Activated T-cell treated with anti-CD3 and anti-CD28 coated beads for 48 hours (primary cell): ENCODE results near the gene PDE4D.

Experiments used
- DNase-seq: peaks from one replicate; pipeline ENCODE4 v3.0.0-alpha.2; 2020; ENCODE audit warnings: low read depth

The PDE4D gene

DNA sequence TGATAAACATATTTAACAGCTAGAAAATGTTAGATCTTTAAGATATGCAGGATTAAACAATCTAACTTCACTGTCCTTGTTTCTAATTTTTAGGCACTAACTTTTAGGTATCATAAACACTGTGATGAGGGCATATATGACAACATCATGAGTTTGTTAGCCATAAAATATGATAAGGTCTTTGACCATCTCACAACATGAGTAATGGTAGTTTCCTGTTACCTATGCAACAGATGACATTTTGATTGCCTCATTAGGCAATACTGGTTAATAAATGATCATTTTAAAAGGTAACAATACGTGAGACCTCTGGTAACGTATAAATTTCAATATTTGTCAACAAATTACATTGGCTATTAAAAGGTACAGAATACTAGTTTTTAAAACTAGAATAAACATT lies 613.5 kb downstream of the PDE4D start:
- no peak for DNase-seq

DNA sequence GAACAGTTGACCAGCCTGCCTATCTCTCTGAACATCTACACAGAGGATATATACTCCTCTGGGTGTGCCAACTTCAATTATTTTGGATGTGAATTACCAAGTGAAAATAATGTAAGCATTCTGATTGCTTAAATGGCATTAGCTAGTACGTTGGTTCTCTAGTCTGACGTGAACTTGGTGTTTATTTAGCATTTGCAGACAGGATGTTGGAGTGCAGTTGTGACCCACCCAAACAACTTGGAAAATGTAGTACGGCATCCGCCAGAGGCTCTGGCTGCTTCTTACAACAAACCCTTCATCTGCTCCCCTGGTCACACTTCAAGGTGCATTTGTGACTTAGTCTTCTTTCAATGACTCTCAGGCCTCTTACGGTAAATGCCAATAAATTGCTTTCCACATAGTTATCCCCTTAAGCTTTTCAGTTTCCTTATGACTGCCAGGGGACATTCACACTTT lies 616.6 kb downstream of the PDE4D start:
- no peak for DNase-seq

DNA sequence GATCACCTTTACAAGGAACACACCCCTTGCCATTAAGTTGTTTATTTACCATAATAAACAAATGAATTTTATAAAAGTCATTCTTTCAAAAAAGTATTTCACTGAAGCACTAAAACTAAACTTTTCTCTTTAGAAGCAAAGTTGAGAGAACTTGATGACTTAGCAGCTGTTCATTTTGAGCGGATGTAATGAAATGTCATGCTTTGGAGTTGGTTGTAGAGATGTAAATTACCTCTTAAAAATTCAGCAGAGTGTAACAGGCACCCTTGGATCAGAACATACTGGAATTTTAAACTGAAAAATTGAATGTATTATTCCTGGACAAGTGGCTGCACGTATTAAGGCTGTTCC lies 617.2 kb downstream of the PDE4D start:
- no peak for DNase-seq

DNA sequence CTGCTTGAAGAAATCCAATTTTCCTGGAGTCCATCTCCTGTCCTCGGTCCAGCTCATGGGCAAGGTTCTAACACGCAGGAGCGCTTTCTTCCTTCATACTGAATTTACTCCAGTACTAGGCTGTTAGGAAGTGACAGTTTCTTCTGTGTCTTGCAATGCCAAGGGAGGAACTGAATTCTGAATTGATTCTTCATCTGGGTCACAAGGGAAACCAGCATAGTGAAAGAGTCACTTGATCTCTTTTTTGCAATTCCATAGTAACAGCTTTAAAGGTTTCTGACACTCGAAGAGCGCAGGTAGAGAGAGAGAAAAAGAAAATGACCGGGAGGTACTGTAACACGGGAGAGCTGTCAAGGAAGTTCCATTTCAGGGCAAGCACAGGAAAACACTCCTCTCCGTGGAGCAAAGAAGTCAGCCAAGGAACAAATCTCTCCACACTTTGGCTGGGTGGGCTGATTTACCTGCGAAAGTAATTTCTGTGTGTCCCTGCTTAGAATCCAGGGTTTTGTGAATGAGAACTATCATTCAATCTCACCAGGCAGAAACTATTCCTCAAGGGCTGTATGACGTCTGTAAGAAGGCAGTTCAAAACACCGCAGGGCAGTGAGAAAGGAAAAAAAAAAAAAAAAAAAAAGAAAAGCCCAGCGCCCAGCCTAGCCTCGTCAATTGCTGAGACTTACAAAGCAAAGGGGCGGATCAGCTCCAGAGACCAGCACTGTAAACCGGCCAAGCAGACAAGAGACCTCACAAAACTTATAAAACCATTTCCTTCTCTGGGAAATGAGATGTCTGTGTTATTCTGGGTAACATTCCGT lies 617.8 kb downstream of the PDE4D start:
- no peak for DNase-seq

DNA sequence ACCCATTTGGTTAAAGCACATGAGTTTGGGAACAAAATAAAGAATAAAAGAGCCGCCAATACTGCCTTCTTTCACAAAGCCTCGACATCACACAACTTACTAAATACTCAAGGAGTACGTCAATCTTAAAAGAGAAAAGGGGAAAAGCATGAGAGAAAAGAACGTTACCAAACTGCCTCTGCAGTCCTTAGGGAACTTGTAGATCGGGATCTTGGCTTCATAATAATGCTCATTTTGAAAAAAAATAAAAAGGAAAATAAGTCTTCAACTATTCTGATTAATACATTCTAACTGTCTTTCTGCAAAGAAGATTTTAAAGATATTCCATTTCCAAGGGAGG lies 618.4 kb downstream of the PDE4D start:
- DNase-seq, result no peak

DNA sequence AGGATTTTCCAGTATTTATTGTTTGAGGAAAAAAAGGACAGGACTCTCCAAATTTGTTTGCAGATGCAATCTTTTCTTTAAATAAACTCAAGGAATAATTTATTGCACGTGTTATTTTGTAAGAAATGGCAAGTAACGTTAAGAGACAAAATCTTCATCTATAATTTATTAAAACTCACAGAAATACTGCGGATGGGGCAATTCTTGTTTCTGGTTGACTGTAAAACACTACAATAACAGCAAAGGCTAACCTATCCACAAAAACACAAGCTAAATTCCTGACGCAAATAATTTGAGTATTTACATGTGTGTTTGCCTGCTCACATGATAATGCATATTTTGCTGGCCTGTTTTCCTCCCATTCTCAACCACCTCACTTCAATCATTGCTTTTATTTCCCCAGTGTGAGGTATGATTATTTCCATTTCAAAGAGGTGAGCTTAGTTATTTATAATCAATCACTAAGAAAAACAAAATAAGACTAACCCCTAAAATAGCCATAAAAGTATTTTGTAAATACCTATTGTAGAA lies 619.4 kb downstream of the PDE4D start:
- no peak for DNase-seq

DNA sequence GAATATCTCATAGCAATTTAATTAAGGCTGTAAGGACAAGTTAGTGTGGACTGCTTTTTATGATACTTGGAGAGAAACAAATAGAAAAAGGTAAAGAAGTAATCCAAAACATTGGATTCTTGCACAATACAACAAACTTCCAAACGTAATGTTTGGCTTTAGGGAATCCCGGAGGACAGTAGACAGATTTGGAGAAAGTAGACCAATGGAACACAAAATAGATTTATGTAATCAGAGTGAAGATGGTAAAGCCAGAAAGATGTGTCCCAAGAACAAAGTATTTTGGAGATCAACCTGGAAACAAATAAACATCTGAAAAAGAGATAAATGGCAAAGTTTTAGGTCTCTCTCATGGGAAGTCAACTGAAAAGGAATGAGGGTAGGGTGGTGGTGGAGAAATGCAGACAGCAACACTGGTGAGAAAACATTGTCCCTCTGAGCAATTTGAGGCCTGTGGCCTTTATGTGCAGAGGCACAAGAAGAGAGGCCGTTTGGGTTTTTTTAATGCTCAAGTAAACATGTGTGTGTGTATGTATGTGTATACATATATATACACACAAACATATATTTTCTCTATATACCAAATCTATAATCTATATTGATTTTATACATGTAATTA lies 620.6 kb downstream of the PDE4D start:
- no peak for DNase-seq

DNA sequence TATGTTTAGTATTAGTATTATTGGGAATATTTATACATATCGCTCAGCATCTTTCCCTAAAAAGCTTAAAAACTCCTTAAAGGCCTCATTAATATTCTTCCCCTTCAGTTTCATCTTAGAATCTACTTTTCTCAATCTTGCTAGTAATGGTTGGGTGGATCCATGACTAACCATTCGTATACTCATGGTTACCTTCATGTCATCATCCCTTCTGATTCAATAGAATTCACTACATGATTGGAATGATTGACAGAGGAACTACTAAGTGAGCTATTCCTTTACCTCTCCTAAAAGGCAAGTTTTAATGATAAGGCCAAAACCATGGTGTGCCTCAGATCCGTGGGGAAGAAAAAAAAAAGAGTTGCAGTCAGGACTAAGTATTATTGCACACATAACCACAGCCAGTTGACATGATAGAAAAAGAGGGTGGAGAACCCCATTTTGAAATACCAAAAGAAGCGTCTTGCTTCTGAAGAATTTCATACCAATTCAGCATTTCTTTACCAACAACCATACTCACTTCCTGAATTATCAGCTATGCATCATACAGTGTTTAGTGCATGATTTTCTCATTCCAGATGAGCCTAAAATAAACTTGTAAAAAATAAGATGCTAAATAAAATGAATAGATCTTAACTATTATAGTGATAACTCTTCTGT lies 624.6 kb downstream of the PDE4D start:
- no peak for DNase-seq

DNA sequence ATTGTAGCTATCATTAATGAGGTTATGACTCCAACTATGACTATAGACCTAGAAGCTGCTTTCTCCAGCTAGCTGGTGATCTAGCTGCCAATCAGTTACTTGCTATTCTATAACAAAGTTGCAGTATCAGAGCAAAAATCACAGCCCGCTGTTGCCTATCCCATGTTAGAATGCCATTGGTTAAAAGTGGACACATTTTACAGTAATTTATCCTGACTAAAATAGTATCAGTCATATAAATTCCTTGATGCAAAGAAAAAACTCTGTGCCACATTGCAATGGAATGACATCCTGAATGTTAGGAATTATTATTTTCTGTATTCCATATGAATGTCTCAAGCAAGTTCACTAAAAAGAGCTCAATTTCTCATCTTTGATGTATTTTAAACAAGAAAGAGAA lies 626.5 kb downstream of the PDE4D start:
- DNase-seq, result no peak

DNA sequence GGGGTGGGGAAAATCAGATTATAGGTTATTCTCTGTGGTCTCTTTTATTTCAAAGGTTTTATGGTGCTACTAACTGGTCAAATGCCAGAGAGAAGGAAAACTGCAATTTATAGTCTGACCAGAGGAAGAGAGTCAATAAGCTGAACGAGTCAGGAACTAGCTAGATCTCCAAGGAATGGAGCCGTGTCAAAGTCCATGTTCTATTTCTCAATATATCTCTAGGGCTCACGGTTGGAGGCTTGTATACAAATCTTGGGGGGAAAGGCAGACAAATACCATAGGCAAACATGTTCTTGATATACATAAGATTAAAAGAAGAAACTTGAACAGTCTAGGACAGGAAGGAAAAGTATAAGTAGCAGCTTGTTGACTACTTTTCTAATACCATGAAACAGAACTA lies 627.1 kb downstream of the PDE4D start:
- no peak for DNase-seq

DNA sequence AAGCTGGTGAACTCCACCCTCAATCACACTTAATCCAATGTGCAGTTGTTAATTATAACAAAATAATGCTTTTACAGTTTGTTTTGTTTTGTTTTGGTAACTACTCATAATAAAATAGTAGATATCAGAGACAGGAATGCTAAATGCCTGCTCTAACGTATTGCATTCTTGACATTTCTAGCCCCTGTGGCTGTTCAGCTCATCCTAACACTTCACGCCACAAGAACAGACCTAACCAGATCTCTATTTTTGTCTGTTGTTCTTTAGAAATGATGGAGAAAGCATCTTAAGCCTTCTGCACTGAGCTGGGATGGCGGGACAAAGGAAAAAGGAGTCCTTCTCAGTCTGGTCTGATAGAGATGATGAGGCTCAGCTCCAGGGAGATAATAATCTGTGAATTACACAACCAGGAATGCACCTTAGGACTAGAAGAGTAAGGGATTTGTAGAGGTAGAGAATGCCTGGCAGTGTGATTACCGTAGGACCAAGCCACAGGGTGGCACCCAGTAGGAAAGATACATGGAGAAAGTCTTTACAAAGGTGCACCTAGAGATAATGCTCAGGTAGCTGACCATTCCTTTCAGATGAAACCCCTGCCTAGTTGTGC lies 628.8 kb downstream of the PDE4D start:
- DNase-seq, result no peak

DNA sequence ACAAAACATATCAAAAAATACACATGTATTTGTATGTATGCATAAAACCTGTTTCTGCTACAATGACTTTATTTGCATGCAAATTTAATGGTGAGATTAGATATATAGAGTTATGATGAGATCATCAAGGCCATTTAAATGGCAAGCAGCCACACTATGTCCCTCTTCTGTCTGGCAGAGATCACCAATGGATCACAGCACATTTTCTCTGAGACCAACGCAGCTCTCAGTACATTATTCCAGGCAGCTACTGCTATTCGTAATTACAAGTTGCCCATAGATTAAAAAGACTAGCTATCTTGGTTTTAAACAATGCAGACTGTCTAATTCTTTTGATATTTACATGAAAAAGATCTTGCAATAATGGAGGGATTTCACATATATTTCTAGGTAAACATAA lies 629.5 kb downstream of the PDE4D start:
- DNase-seq, result no peak

DNA sequence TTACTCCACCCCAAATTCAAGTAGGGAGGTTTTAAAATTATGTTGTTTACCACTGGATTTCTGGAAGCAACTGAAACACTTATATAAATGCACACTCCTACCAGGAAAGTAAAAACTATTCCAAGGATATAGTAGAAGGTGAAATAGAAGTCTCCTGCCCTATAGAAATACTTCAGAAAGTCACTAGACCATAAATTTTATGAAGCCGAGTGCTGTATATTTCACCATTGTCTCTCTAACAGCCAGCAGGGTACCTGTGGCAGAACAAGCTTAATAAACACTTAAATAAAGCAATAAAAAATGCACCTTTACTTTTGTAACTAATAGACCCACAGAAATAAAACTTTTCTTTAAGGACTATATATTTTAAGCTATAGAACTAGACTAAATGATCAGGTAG lies 631.6 kb downstream of the PDE4D start:
- no peak for DNase-seq

DNA sequence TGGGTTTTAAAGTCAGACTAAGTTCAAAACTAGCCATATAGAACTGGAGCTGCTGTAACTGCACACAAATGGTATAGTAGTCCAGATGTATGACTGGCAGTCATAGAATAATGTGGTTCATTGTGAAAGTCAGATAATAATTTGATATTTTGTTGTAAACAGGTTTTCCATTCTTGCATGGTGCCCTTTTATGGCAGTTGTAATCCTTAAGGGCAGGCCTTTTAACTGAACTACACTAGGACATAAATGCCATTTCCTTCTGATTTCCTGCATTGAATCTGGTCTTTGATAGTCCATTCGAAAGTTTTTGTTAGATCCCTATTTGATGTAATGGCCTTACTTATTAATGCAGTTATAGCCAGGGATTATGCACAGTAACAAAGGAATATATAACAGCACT lies 632.6 kb downstream of the PDE4D start:
- DNase-seq, result no peak

DNA sequence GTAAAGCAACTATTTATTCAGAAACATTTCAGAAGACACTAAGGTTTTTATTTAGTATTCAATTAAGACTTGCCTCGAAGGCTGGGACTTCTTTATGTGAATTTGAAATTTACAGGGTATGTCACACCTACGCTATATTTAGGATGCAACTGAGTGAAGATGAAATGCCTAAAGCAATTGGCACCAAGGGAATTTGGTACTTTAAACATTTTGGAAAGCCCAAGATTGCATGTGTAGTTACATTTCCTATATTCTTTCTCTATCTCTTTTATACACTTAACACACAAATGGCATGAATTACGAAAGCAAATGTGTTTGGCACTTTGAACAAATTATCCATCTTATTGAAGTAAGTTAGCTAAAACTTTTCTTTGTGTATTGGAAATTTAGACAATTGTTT lies 633.3 kb downstream of the PDE4D start:
- no peak for DNase-seq

DNA sequence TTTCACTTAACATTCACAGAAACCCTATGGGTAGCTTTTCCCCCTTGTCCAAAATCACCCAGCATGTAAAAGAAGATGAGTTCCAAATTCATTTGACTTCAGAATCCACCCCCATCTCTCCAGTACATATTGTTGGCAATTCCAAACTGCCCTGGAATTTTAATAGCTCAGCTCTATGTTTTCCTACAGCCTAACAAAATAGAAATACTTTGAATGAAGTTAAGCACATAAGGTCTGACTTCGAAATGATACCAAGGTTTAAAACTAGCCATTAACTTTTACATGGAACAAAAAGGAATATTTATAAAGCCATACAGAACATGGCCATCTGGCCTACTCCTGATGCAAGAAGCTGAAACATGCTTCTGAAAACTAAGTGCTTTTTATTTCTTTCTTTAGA lies 634.3 kb downstream of the PDE4D start:
- DNase-seq, result no peak

DNA sequence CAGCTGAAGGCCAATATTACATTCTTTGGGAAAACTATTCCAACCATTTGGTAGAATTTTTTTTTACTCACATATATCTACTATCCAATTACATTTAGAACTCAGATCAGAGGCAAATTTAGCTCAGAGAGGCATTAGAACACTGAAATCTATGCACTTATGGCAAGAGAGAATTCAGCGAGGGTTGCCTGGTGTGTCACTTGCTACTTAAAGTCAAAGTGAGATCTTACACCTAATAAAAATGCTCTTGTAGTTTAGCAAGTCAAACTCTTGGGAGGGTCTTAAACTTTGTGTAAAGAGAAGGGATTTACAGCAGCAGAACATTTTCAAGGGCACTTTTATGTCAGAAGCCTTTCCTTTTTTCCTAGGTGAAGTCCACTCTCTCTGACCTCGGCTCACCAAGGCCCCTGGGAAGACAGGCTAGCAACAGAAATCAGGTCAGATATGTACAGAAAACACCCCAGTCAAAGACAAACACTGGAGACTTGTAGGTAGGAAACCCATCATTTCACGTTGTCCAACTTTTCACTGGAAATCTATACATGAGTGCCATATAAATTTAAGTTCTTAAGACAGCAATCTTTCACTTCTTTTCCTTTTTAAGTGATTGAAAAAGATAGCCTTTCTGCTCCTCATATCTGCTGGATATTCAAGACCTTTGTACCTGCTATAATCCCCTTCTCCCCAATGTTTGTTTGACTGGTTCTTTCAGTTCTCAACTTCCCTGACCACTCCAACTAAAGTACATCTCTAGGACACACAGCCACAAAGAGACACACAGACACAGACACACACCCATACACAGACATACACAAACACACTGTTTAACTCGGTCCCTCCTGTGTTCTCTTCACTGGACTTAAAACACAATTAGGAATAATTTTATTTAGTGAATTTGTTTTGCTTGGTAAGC lies 635.8 kb downstream of the PDE4D start:
- DNase-seq, result no peak

DNA sequence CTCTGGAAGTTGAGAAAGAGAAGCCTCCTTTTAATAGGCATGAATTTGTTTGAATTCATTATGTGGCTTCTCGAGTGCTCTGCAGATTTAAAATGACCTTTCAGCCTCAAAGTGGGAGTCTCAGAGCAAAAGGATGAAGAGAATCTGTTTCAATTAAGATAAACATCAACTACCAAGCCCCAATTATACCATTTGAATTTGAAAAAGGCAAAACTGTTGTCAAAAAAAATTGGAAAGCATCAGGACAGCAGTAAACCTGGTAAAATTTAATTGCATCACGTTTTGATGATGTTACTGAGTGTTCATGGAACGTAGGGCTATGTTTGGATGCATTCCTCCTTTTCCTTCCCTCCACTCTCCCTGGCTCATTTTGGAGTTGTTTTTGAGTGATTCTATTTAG lies 637.2 kb downstream of the PDE4D start:
- no peak for DNase-seq

DNA sequence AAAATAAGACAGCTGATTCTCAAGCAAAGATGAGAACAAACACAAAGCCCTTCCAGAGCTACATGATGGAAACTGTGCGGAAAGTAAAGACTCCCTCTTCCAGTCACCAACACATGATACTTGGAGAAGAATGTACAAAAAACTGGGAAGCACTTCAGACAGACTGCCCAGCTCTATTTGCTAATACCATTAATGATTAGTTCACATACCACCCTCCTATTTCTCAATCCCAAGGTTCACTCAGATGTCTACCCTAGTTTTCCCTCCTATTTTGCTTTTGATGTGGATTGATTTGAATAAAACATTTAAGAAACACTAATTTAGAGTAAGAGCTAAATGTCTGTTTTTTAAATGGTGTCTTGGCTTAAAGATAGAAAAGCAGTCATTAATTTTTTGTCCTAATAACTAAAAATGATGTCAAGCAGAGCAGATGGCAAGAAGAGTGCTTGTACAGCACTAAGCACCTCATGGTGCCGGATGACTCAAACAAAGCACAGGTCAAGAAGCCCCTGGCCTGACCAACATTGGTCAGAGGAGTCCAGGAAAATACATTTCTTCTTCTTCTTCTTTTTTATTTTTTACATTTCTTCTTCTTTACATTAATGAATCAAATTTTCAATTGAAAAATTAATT lies 639.4 kb downstream of the PDE4D start:
- DNase-seq, result no peak

DNA sequence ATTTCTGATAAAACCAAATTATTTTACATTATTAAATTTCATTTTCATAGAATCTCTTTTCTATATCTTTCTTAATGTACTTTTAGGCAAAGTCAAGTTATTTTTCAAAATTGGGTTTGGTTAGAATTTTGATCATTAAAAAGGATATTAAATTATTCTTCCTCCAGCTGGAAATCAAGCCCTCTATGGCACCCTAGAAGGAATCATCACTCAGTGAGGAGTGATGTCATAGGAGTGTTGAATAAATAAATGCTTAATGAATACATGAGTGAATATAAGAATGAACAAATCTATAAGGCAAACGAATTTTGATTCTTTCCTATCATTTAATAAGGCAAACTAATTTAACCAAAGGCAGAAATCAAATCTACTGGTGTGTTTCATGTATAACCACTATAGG lies 639.9 kb downstream of the PDE4D start:
- DNase-seq, result no peak

DNA sequence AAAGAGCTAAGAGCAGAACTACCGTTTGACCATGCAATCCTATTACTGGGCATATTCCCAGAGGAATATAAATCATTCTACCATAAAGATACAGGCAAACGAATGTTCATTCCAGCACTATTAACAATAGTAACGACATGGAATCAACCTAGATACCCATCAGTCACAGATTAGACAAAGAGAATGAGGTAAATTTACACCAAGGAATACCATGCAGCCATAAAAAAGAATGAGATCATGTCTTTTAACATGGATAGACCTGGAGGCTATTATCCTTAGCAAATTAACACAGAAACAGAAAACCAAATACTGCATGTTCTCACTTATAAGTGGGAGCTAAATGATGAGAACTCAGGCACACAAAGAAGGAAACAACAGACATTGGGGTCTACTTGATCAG lies 641.9 kb downstream of the PDE4D start:
- no peak for DNase-seq
